Activated CD8-positive, alpha-beta T cell treated with anti-CD3 and anti-CD28 coated beads for 36 hours (primary cell): ENCODE data around the gene C6orf136. TPM values are rescaled to one million over a fixed set of nuclear protein-coding genes. Genes with fewer than 3 reads are reported as not detected.

Source experiments
- ATAC-seq: fragments of 200-7000 bp; cut with Tn5 transposase; one replicate; pipeline ENCODE4 v1.10.0; 2021; ENCODE audit warnings: mild to moderate bottlenecking, moderate library complexity
- CTCF ChIA-PET: fragments of 350-600 bp; sonication (Branson Sonifier 250); formaldehyde crosslinking; loops from one replicate; lab custom pipeline; 2021; ENCODE audit warnings: antibody characterized with exemption; lab: Charles Lee
- POLR2A ChIA-PET: fragments of 350-600 bp; sonication (Branson Sonifier 250); formaldehyde crosslinking; loops from one replicate; lab custom pipeline; 2021; ENCODE audit warnings: antibody characterized with exemption; lab: Charles Lee
- DNase-seq: peaks from one replicate; pipeline ENCODE4 v3.0.0-alpha.2; 2020
- H3K27ac Mint-ChIP-seq: one replicate; pipeline ENCODE4 v1.8.0; 2021; ENCODE audit warnings: mild to moderate bottlenecking, mixed read lengths
- H3K27me3 Mint-ChIP-seq: one replicate; pipeline ENCODE4 v1.8.0; 2021; ENCODE audit warnings: mixed read lengths
- H3K36me3 Mint-ChIP-seq: one replicate; pipeline ENCODE4 v1.8.0; 2021; ENCODE audit warnings: low read depth, mixed read lengths
- H3K4me1 Mint-ChIP-seq: one replicate; pipeline ENCODE4 v1.8.0; 2021; ENCODE audit warnings: low read depth, mixed read lengths
- H3K4me3 Mint-ChIP-seq: one replicate; pipeline ENCODE4 v1.8.0; 2021; ENCODE audit warnings: mild to moderate bottlenecking, moderate library complexity, mixed read lengths
- H3K9me3 Mint-ChIP-seq: one replicate; pipeline ENCODE4 v1.8.0; 2021; ENCODE audit warnings: mixed read lengths
- CTCF ChIP-seq: fragments of 200-600 bp; IDR thresholded peaks from one replicate; pipeline ENCODE4 v1.8.0; 2022; ENCODE audit warnings: antibody characterized with exemption, mild to moderate bottlenecking
- intact Hi-C: fragments of 100-400 bp; cut with micrococcal nuclease; formaldehyde crosslinking; loops from one replicate; pipeline ENCODE4 v1.10.0; 2022
- total RNA-seq, 2 experiments: library from RNA; stranded (reverse); gene quantifications; one replicate each; pipeline ENCODE4 v1.2.3, GENCODE V29; 2021

The C6orf136 gene
- total RNA-seq, 2 experiments from 2014 or later = 34.8 to 40.1 TPM

GRCh38 chr6:30610065-30610464 lies 36.9 kb upstream of the C6orf136 start:
- ATAC-seq (no peak), DNase-seq (no peak)
- peaks cover 86% of the 10 kb centered on the region for H3K36me3 Mint-ChIP-seq
- TF ChIP-seq CTCF = no peak
- intact Hi-C loops = no loop called here
- H3K4me3 Mint-ChIP-seq = no peak overlapping the region
- H3K4me1 Mint-ChIP-seq = peaks cover 63% of the 10 kb centered on the region
- H3K27me3 Mint-ChIP-seq = no peaks in the 10 kb centered on the region
- ChIA-PET POLR2A (interaction anchor here (0.9 to 1.6 kb wide), 9 partner anchors 9 to 53 kb away, joined by 3 to 8 read pairs (median 4); partner anchors contain the start of genes GNL1 and PRR3), CTCF (interaction anchor here (1.0 to 1.6 kb wide), 5 partner anchors 12 to 157 kb away, joined by 4 to 25 read pairs (median 5); no protein-coding TSS in a partner anchor)
- H3K9me3 Mint-ChIP-seq = no peaks in the 10 kb centered on the region
- peak overlapping the region; percentile 59 for H3K27ac Mint-ChIP-seq

- no peak for TF ChIP-seq CTCF
- CTCF ChIA-PET = interaction anchor here (0.9 to 4.7 kb wide), 8 partner anchors 13 to 158 kb away, joined by 3 to 50 read pairs (median 8); no protein-coding TSS in a partner anchor
- Mint-ChIP-seq H3K4me3 (no peak overlapping the region), H3K27ac (peak overlapping the region; percentile 98), H3K4me1 (peaks cover 60% of the 10 kb centered on the region), H3K9me3 (no peaks in the 10 kb centered on the region), H3K36me3 (peaks cover 88% of the 10 kb centered on the region), H3K27me3 (no peaks in the 10 kb centered on the region)
- DNase-seq (no peak), ATAC-seq (no peak)
- POLR2A ChIA-PET = interaction anchor here (1.0 to 4.8 kb wide), 12 partner anchors 8 to 116 kb away, joined by 3 to 121 read pairs (median 5); no protein-coding TSS in a partner anchor
- intact Hi-C loops = no loop called here
These were observed 35.6 kb upstream of the C6orf136 start for GRCh38 chr6:30611150-30611855.

- CTCF ChIA-PET = interaction anchor here (0.9 to 4.7 kb wide), 9 partner anchors 7 to 476 kb away, joined by 3 to 50 read pairs (median 6); no protein-coding TSS in a partner anchor
- H3K36me3 Mint-ChIP-seq = peaks cover 88% of the 10 kb centered on the region
- H3K4me1 Mint-ChIP-seq = peaks cover 59% of the 10 kb centered on the region
- no peaks in the 10 kb centered on the region for H3K9me3 Mint-ChIP-seq
- no peak overlapping the region for H3K4me3 Mint-ChIP-seq
- intact Hi-C loops = no loop called here
- no peaks in the 10 kb centered on the region for H3K27me3 Mint-ChIP-seq
- no peak for TF ChIP-seq CTCF
- DNase-seq = no peak
- peak overlapping the region; percentile 98 for H3K27ac Mint-ChIP-seq
- POLR2A ChIA-PET = interaction anchor here (0.5 to 5.3 kb wide), 8 partner anchors 11 to 120 kb away, joined by 3 to 121 read pairs (median 17); partner anchors contain the start of gene TUBB
- no peak for ATAC-seq
These were observed 35.1 kb upstream of the C6orf136 start for GRCh38 chr6:30611856-30612194.

GRCh38 chr6:30612213-30612612 lies 34.7 kb upstream of the C6orf136 start:
- Mint-ChIP-seq H3K4me1 (peaks cover 59% of the 10 kb centered on the region), H3K27me3 (no peaks in the 10 kb centered on the region), H3K4me3 (no peak overlapping the region), H3K27ac (peak overlapping the region; percentile 98), H3K9me3 (no peaks in the 10 kb centered on the region), H3K36me3 (peaks cover 89% of the 10 kb centered on the region)
- DNase-seq = no peak
- ChIA-PET CTCF (interaction anchor here (0.9 to 4.7 kb wide), 14 partner anchors 8 to 475 kb away, joined by 3 to 50 read pairs (median 6); partner anchors contain the start of gene ATAT1), POLR2A (interaction anchor here (0.5 to 5.3 kb wide), 11 partner anchors 11 to 120 kb away, joined by 3 to 121 read pairs (median 5); partner anchors contain the start of genes GNL1, PRR3 and TUBB)
- intact Hi-C loops = no loop called here
- no peak for ATAC-seq
- TF ChIP-seq CTCF = no peak
